DOHH2 (cell line): ENCODE measurements around the gene ACAN.

ENCODE experiments used
- H3F3A ChIP-seq: fragments of 200-600 bp; sonication (generic), shearing (Covaris generic); 2 replicates; pipeline ENCODE4 v1.6.0; 2016; ENCODE audit warnings: antibody characterized with exemption, mild to moderate bottlenecking; ENCODE audit not compliant: control insufficient read depth, insufficient read depth
- H3K27ac ChIP-seq: fragments of 200-600 bp; sonication (generic); 2 replicates; pipeline ENCODE4 v1.5.1; 2014; ENCODE audit warnings: low read depth, mild to moderate bottlenecking, low read length, moderate library complexity
- H3K27me3 ChIP-seq: fragments of 200-600 bp; sonication (generic); 2 replicates; pipeline ENCODE4 v1.6.1; 2014; ENCODE audit warnings: mild to moderate bottlenecking, low read length, mixed read lengths; ENCODE audit not compliant: control insufficient read depth
- H3K36me3 ChIP-seq: fragments of 200-600 bp; sonication (generic); 2 replicates; pipeline ENCODE4 v1.6.1; 2014; ENCODE audit warnings: mild to moderate bottlenecking, low read length, moderate library complexity, mixed read lengths; ENCODE audit not compliant: control insufficient read depth
- H3K4me1 ChIP-seq: fragments of 200-600 bp; sonication (generic); 2 replicates; pipeline ENCODE4 v1.6.1; 2014; ENCODE audit warnings: mild to moderate bottlenecking, low read length, mixed read lengths; ENCODE audit not compliant: control insufficient read depth
- H3K4me2 ChIP-seq: fragments of 200-600 bp; sonication (generic); 2 replicates; pipeline ENCODE4 v1.6.0; 2014; ENCODE audit warnings: mild to moderate bottlenecking, low read length, moderate library complexity
- H3K4me3 ChIP-seq: fragments of 200-600 bp; sonication (generic); 2 replicates; pipeline ENCODE4 v1.5.1; 2014; ENCODE audit warnings: mild to moderate bottlenecking, low read length, mixed read lengths
- H3K79me2 ChIP-seq: fragments of 200-600 bp; sonication (generic); 2 replicates; pipeline ENCODE4 v1.6.1; 2014; ENCODE audit warnings: mild to moderate bottlenecking, low read length, mixed read lengths; ENCODE audit not compliant: control insufficient read depth
- H3K9me2 ChIP-seq: fragments of 200-600 bp; sonication (generic); replicated peaks from 2 replicates; pipeline ENCODE4 v1.6.1; 2014; ENCODE audit warnings: mild to moderate bottlenecking, low read length, mixed read lengths; ENCODE audit not compliant: control insufficient read depth
- H3K9me3 ChIP-seq: fragments of 200-600 bp; sonication (generic); 2 replicates; pipeline ENCODE4 v1.6.1; 2014; ENCODE audit warnings: antibody characterized with exemption, low read length, mixed read lengths; ENCODE audit not compliant: control insufficient read depth, insufficient read depth
- H4K20me1 ChIP-seq: fragments of 200-600 bp; sonication (generic); 2 replicates; pipeline ENCODE4 v1.6.0; 2014; ENCODE audit warnings: low read depth, mild to moderate bottlenecking, antibody characterized with exemption, low read length, moderate library complexity; ENCODE audit not compliant: control insufficient read depth, insufficient read depth
- CTCF ChIP-seq: fragments of 200-600 bp; sonication (generic); IDR thresholded peaks from one replicate; pipeline ENCODE4 v1.5.1; 2014; ENCODE audit warnings: antibody characterized with exemption, mild to moderate bottlenecking, low read depth, low read length; ENCODE audit not compliant: poor library complexity, severe bottlenecking
- EZH2phosphoT487 ChIP-seq: fragments of 200-600 bp; sonication (generic); IDR thresholded peaks from 2 replicates; pipeline ENCODE4 v1.6.1; 2017; ENCODE audit warnings: borderline replicate concordance, mild to moderate bottlenecking, antibody characterized with exemption, low read length, moderate library complexity, mixed read lengths

Gene ACAN

GRCh38 chr15:88877906-88878305 lies 74.7 kb downstream of the ACAN start:
- no peaks in the 10 kb centered on the region for H3F3A ChIP-seq

GRCh38 chr15:88878720-88879184 lies 75.5 kb downstream of the ACAN start:
- no peaks in the 10 kb centered on the region for H3K27me3 ChIP-seq
- no peaks in the 10 kb centered on the region for H3F3A ChIP-seq
- H3K4me1 ChIP-seq: no peaks in the 10 kb centered on the region
- H3K79me2 ChIP-seq: no peaks in the 10 kb centered on the region
- no peaks in the 10 kb centered on the region for H4K20me1 ChIP-seq
- H3K4me3 ChIP-seq: no peak overlapping the region
- H3K36me3 ChIP-seq: no peaks in the 10 kb centered on the region
- H3K4me2 ChIP-seq: no peak overlapping the region
- H3K9me2 ChIP-seq: no peaks in the 10 kb centered on the region
- no peak overlapping the region for H3K27ac ChIP-seq
- no peaks in the 10 kb centered on the region for H3K9me3 ChIP-seq
- peak; percentile 86 for TF ChIP-seq CTCF
- no peak for TF ChIP-seq EZH2phosphoT487

More at GRCh38 chr15:88877906-88878305, 74.7 kb downstream of the ACAN start:
- no peaks in the 10 kb centered on the region for H3K9me3 ChIP-seq
- H3K4me1 ChIP-seq: no peaks in the 10 kb centered on the region
- no peaks in the 10 kb centered on the region for H3K36me3 ChIP-seq
- TF ChIP-seq CTCF: no peak
- TF ChIP-seq EZH2phosphoT487: no peak
- no peaks in the 10 kb centered on the region for H3K79me2 ChIP-seq
- H3K27me3 ChIP-seq: no peaks in the 10 kb centered on the region
- H4K20me1 ChIP-seq: no peaks in the 10 kb centered on the region
- H3K4me3 ChIP-seq: no peak overlapping the region
- no peak overlapping the region for H3K27ac ChIP-seq
- H3K9me2 ChIP-seq: no peaks in the 10 kb centered on the region
- H3K4me2 ChIP-seq: no peak overlapping the region

- TF ChIP-seq EZH2phosphoT487 (no peak), CTCF (no peak)
Measured at GRCh38 chr15:88880944-88881740, 77.9 kb downstream of the ACAN start.

More at GRCh38 chr15:88880944-88881740, 77.9 kb downstream of the ACAN start:
- H3K27me3 ChIP-seq: no peaks in the 10 kb centered on the region
- H3K27ac ChIP-seq: no peak overlapping the region
- H3F3A ChIP-seq: no peaks in the 10 kb centered on the region
- H3K9me2 ChIP-seq: no peaks in the 10 kb centered on the region
- H3K4me1 ChIP-seq: no peaks in the 10 kb centered on the region
- H3K36me3 ChIP-seq: no peaks in the 10 kb centered on the region
- H3K79me2 ChIP-seq: no peaks in the 10 kb centered on the region
- no peak overlapping the region for H3K4me3 ChIP-seq
- H4K20me1 ChIP-seq: no peaks in the 10 kb centered on the region
- H3K9me3 ChIP-seq: no peaks in the 10 kb centered on the region
- no peak overlapping the region for H3K4me2 ChIP-seq
